PC-3 (cell line): ENCODE measurements around the gene TUBB6. TPM values are rescaled to one million over a fixed set of nuclear protein-coding genes. Genes with fewer than 3 reads are reported as not detected.

ENCODE experiments used
- ATAC-seq: fragments of 200-7000 bp; cut with Tn5 transposase; 2 replicates; pipeline ENCODE4 v1.9.1; 2020; ENCODE audit warnings: mild to moderate bottlenecking, moderate library complexity
- BruUV-seq: library from RNA; stranded (reverse); fragments of 400-500 nt; replicated peaks from 2 replicates; lab custom pipeline; 2021; lab: Mats Ljungman, UMichigan
- CTCF ChIA-PET: fragments of 300-600 bp; sonication (Branson Sonifier 250); formaldehyde crosslinking; loops from one replicate; lab custom pipeline; 2022; ENCODE audit warnings: antibody characterized with exemption; lab: Charles Lee
- POLR2A ChIA-PET: fragments of 300-600 bp; sonication (Branson Sonifier 250); formaldehyde crosslinking; loops from one replicate; lab custom pipeline; 2022; ENCODE audit warnings: antibody characterized with exemption; ENCODE audit not compliant: unreplicated experiment; lab: Charles Lee
- DNase-seq: peaks from one replicate; pipeline ENCODE4 v3.0.0-alpha.2; 2015
- H2AFZ ChIP-seq: fragments of 300-600 bp; sonication (generic); 2 replicates; pipeline ENCODE4 v1.6.0; 2016; ENCODE audit warnings: antibody characterized with exemption, low read length
- H3F3A ChIP-seq: fragments of 300-600 bp; sonication (generic); one replicate; pipeline ENCODE4 v1.6.0; 2017; ENCODE audit warnings: antibody characterized with exemption, low read length, control low read depth, mild to moderate bottlenecking; ENCODE audit not compliant: unreplicated experiment
- H3K27ac ChIP-seq: fragments of 300-600 bp; sonication (generic); 2 replicates; pipeline ENCODE4 v1.5.1; 2016; ENCODE audit warnings: mild to moderate bottlenecking, low read length
- H3K27me3 ChIP-seq: fragments of 300-600 bp; sonication (generic); 2 replicates; pipeline ENCODE4 v1.6.1; 2016; ENCODE audit warnings: low read length, mixed read lengths
- H3K36me3 ChIP-seq: fragments of 300-600 bp; sonication (generic); 2 replicates; pipeline ENCODE4 v1.6.1; 2016; ENCODE audit warnings: low read depth, mixed run types, low read length, mixed read lengths
- H3K4me1 ChIP-seq: fragments of 300-600 bp; sonication (generic); 2 replicates; pipeline ENCODE4 v1.5.1; 2016; ENCODE audit warnings: low read length; ENCODE audit not compliant: insufficient read depth
- H3K4me2 ChIP-seq: fragments of 300-600 bp; sonication (generic); 2 replicates; pipeline ENCODE4 v1.6.0; 2016; ENCODE audit warnings: low read length
- H3K4me3 ChIP-seq: fragments of 300-600 bp; sonication (generic); 2 replicates; pipeline ENCODE4 v1.5.1; 2016; ENCODE audit warnings: mild to moderate bottlenecking, low read length, mixed read lengths
- H3K79me2 ChIP-seq: fragments of 300-600 bp; sonication (generic); 2 replicates; pipeline ENCODE4 v1.6.1; 2017; ENCODE audit warnings: low read length, mixed read lengths
- H3K9ac ChIP-seq: fragments of 300-600 bp; sonication (generic); 2 replicates; pipeline ENCODE4 v1.6.0; 2016; ENCODE audit warnings: mild to moderate bottlenecking, low read length
- H3K9me2 ChIP-seq: fragments of 300-600 bp; sonication (generic); replicated peaks from 2 replicates; pipeline ENCODE4 v1.6.1; 2016; ENCODE audit warnings: mixed run types, low read length, mixed read lengths
- H3K9me3 ChIP-seq: fragments of 300-600 bp; sonication (generic); 2 replicates; pipeline ENCODE4 v1.6.1; 2016; ENCODE audit warnings: low read length, mixed read lengths
- H4K20me1 ChIP-seq: fragments of 300-600 bp; sonication (generic); 2 replicates; pipeline ENCODE4 v1.6.1; 2016; ENCODE audit warnings: low read length, mixed read lengths
- EZH2 ChIP-seq: fragments of 300-600 bp; sonication (generic); IDR thresholded peaks from one replicate; pipeline ENCODE4 v1.6.1; 2017; ENCODE audit warnings: antibody characterized with exemption, mild to moderate bottlenecking, low read length; ENCODE audit not compliant: unreplicated experiment
- EZH2phosphoT487 ChIP-seq: fragments of 300-600 bp; sonication (generic); IDR thresholded peaks from 2 replicates; pipeline ENCODE4 v1.6.1; 2018; ENCODE audit warnings: mild to moderate bottlenecking, antibody characterized with exemption, low read length, borderline replicate concordance
- intact Hi-C: fragments of 100-400 bp; cut with micrococcal nuclease; formaldehyde crosslinking; loops from 2 replicates; pipeline ENCODE4 v1.9.0; 2023
- total RNA-seq: library from RNA; depleted of rRNA; stranded (reverse); fragments of >200 nt; gene quantifications from 2 replicates; pipeline ENCODE4 v1.2.3, GENCODE V29; 2014
- TF ChIP-seq, protein P1 (sequence below): fragments of 300-600 bp; sonication (generic); conservative IDR thresholded peaks from 2 replicates; pipeline ENCODE4 v1.5.1; 2017; ENCODE audit warnings: antibody characterized with exemption, low read depth, mild to moderate bottlenecking, low read length

Gene TUBB6
- total RNA-seq, 1 experiment from 2014 or later: 191 TPM

DNA sequence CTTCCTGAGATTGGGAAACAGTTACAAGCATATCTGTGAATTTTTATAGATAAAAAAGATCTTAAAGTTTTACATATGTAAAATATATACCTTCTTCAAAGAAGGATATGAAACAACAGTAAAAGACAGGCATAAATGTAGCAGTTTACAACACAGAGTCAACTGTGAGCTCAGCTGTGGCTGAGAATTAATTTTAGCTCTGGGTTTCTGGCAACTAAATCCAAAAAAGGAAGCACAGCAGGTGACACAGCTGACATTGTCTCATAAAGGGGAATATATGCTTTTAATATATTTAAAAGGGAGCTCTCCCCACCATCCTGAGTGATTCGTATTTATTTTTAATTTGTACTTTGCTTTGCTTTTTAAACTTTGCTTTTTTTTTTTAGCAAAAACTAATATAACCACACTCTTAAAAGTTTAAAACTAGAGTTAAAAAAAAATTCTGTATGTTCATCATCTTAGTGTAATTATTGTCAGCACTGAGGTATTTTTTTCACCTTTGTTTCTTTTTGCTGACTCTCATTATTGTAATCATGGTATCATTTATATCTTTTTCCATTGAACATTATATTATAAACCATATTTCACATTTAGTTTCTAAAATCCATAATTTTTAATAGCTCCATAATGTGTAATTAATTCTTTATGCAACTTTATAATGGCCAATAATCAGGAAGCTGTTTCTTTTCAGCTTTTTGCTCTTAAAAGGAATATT lies 6.7 kb downstream of the TUBB6 start:
- no peak overlapping the region for H3K4me2 ChIP-seq
- TF ChIP-seq EZH2phosphoT487: no peak
- TF ChIP-seq EZH2: no peak
- TF ChIP-seq, protein P1, sequence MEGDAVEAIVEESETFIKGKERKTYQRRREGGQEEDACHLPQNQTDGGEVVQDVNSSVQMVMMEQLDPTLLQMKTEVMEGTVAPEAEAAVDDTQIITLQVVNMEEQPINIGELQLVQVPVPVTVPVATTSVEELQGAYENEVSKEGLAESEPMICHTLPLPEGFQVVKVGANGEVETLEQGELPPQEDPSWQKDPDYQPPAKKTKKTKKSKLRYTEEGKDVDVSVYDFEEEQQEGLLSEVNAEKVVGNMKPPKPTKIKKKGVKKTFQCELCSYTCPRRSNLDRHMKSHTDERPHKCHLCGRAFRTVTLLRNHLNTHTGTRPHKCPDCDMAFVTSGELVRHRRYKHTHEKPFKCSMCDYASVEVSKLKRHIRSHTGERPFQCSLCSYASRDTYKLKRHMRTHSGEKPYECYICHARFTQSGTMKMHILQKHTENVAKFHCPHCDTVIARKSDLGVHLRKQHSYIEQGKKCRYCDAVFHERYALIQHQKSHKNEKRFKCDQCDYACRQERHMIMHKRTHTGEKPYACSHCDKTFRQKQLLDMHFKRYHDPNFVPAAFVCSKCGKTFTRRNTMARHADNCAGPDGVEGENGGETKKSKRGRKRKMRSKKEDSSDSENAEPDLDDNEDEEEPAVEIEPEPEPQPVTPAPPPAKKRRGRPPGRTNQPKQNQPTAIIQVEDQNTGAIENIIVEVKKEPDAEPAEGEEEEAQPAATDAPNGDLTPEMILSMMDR: no peak
- H3K9ac ChIP-seq: no peak overlapping the region
- H3K27me3 ChIP-seq: no peaks in the 10 kb centered on the region
- no TSS peak for BruUV-seq
- peaks cover 3% of the 10 kb centered on the region; the same call in 1 of the 2 replicates for H3K79me2 ChIP-seq
- peaks cover 2% of the 10 kb centered on the region for H3K4me1 ChIP-seq
- ATAC-seq (no peak), DNase-seq (no peak)
- no peaks in the 10 kb centered on the region for H4K20me1 ChIP-seq
- POLR2A ChIA-PET: interaction anchor here (0.6 kb wide), 1 partner anchor 24 kb away, joined by 3 read pairs; no protein-coding TSS in a partner anchor
- peaks cover 9% of the 10 kb centered on the region; the same call in 1 of the 2 replicates for H3K9me3 ChIP-seq
- H3K9me2 ChIP-seq: no peaks in the 10 kb centered on the region
- no peaks in the 10 kb centered on the region for H3F3A ChIP-seq
- H3K4me3 ChIP-seq: no peak overlapping the region
- CTCF ChIA-PET: interaction anchor here (1.1 kb wide), 1 partner anchor 43 kb away, joined by 3 read pairs; no protein-coding TSS in a partner anchor
- peaks cover 11% of the 10 kb centered on the region for H3K36me3 ChIP-seq
- no peak overlapping the region for H3K27ac ChIP-seq
- intact Hi-C loops: no loop called here
- H2AFZ ChIP-seq: no peak overlapping the region

DNA sequence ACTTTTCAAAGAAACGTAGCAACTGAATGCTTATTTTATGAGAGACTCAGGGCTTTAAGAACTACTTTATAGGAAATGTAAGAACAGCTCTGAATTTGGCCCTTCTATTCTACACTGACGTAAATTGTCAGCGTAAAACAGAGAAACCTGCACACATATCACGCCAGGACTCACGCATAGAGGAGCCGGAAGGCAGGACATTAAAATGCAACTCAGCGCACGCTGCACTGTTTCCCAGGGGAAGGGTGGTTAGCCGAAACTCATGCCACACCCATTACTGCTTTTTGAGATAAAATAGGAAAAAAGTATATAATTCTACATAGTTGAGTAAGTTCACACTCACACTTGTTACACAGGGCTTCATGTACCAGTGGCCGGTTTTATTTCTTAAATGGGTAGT lies 7.4 kb downstream of the TUBB6 start:
- DNase-seq (no peak), ATAC-seq (no peak)
- ChIA-PET POLR2A (interaction anchor here (0.6 kb wide), 1 partner anchor 23 kb away, joined by 3 read pairs; no protein-coding TSS in a partner anchor), CTCF (no interaction called here)
- Histone ChIP-seq H3K4me3 (no peak overlapping the region), H3K36me3 (peaks cover 11% of the 10 kb centered on the region), H3K79me2 (no peaks in the 10 kb centered on the region), H2AFZ (no peak overlapping the region), H3K27ac (no peak overlapping the region), H3K9me2 (no peaks in the 10 kb centered on the region), H3K27me3 (no peaks in the 10 kb centered on the region), H3K4me1 (no peaks in the 10 kb centered on the region), H3K9me3 (peaks cover 9% of the 10 kb centered on the region; the same call in 1 of the 2 replicates), H3F3A (no peaks in the 10 kb centered on the region), H4K20me1 (no peaks in the 10 kb centered on the region), H3K4me2 (no peak overlapping the region), H3K9ac (no peak overlapping the region)
- no TSS peak for BruUV-seq
- intact Hi-C loops: no loop called here
- TF ChIP-seq, protein P1: no peak
- TF ChIP-seq EZH2phosphoT487: no peak
- TF ChIP-seq EZH2: no peak

DNA sequence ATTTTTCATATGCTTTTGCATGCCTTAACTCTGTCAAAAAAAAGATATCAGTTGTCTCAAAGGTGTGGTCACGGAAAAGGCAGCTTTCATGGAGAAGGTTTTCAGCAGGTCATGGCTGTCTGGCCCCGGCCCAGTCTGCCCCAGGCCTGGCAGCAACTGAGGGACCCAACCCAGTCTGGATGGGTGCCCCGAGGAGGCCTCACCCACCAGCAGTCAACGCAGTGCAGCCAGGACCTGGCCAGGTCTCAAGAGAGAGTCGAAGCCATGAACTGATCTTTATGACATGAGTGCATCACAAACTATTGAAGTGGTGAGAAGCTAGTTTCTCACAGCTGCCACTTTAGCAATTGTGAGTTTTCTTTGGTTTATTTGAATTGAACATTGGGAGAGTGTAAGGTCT lies 7.9 kb downstream of the TUBB6 start:
- no peak for TF ChIP-seq EZH2
- TF ChIP-seq, protein P1: no peak
- no peak for TF ChIP-seq EZH2phosphoT487
- H3K9me2 ChIP-seq: no peaks in the 10 kb centered on the region
- H3K27ac ChIP-seq: no peak overlapping the region
- DNase-seq: no peak
- no peak overlapping the region for H3K9ac ChIP-seq
- H3F3A ChIP-seq: no peaks in the 10 kb centered on the region
- no TSS peak for BruUV-seq
- no peaks in the 10 kb centered on the region for H3K79me2 ChIP-seq
- H3K4me1 ChIP-seq: no peaks in the 10 kb centered on the region
- no peak for ATAC-seq
- H3K27me3 ChIP-seq: no peaks in the 10 kb centered on the region
- H2AFZ ChIP-seq: no peak overlapping the region
- H4K20me1 ChIP-seq: no peaks in the 10 kb centered on the region
- peaks cover 9% of the 10 kb centered on the region; the same call in 1 of the 2 replicates for H3K9me3 ChIP-seq
- intact Hi-C loops: no loop called here
- H3K4me2 ChIP-seq: no peak overlapping the region
- ChIA-PET CTCF (no interaction called here), POLR2A (interaction anchor here (0.6 kb wide), 1 partner anchor 23 kb away, joined by 3 read pairs; no protein-coding TSS in a partner anchor)
- no peak overlapping the region for H3K4me3 ChIP-seq
- H3K36me3 ChIP-seq: peaks cover 11% of the 10 kb centered on the region
